ENCODE results near the gene CLDN7. TPM values are rescaled to one million over a fixed set of nuclear protein-coding genes. Genes with fewer than 3 reads are reported as not detected.

CLDN7 gene
- total RNA-seq, 2 experiments from 2014 or later: 0.29 TPM; not detected in 1

- Mint-ChIP-seq H3K27me3 (peaks cover 27% of the 10 kb centered on the region), H3K4me1 (peaks cover 33% of the 10 kb centered on the region), H3K4me3 (no peak overlapping the region), H3K27ac (no peak overlapping the region), H3K36me3 (ENCODE audit: low read depth) (peaks cover 13% of the 10 kb centered on the region), H3K9me3 (no peaks in the 10 kb centered on the region)
- CTCF ChIA-PET: interaction anchor here (1.0 kb wide), 1 partner anchor 64 kb away, joined by 5 read pairs; no protein-coding TSS in a partner anchor
- DNase-seq: no peak
- POLR2A ChIA-PET: interaction anchor here (1.1 kb wide), 1 partner anchor 11 kb away, joined by 3 read pairs; no protein-coding TSS in a partner anchor
These were observed 2.1 kb downstream of the CLDN7 start for GRCh38 chr17:7260151-7260550.

- ChIA-PET POLR2A (interaction anchor here (1.1 kb wide), 1 partner anchor 10 kb away, joined by 3 read pairs; no protein-coding TSS in a partner anchor), CTCF (interaction anchor here (0.7 to 1.0 kb wide), 2 partner anchors 22 to 65 kb away, joined by 3 to 5 read pairs; no protein-coding TSS in a partner anchor)
- peaks cover 37% of the 10 kb centered on the region for H3K4me1 Mint-ChIP-seq
- no peak overlapping the region for H3K27ac Mint-ChIP-seq
- no peaks in the 10 kb centered on the region for H3K9me3 Mint-ChIP-seq
- no peak for DNase-seq
- no peak overlapping the region for H3K4me3 Mint-ChIP-seq
- peaks cover 17% of the 10 kb centered on the region for H3K36me3 Mint-ChIP-seq (ENCODE audit: low read depth)
- H3K27me3 Mint-ChIP-seq: peaks cover 26% of the 10 kb centered on the region
These were observed 2.8 kb downstream of the CLDN7 start for GRCh38 chr17:7259555-7259889.

DNA sequence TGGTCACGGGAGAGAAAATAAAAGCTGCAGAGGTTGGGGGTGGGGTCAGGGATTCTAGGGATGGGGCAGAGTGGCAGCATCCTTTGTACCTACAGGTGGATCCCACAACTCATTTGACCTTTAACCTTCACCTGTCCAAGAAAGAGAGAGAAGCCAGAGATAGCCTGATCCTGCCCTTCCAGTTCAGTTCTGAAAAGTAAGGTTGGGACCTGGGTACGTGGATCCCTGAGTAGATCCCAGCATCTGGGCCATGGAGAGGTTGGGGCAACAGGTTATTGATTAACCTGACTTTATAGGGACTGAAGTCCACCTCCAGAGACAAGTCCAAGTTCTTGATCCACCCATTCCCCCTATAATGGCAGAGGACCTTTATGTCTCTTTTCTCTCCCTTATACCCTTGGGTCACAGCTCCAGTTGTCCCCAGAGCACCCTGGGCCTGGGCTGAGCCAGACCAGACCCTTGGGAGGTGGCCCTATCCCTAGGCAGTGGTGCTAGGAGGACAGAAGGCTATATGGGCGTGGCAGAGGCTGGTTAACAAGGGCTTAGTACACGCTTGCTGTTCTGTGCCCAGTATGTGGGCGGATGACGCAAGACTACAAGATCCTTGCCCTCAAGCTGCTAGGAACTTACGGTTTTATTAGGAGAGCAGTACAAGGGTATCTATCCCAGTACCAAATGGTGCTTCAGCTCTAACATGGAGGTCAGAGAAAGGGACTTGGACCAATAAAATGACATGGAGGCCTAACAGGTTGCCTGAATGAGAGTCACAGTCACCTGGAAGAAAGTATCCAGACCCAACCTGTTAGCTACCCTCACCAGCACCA, 3.3 kb downstream of the CLDN7 start:
- H3K9me3 Mint-ChIP-seq: no peaks in the 10 kb centered on the region
- H3K27ac Mint-ChIP-seq: no peak overlapping the region
- peaks cover 23% of the 10 kb centered on the region for H3K36me3 Mint-ChIP-seq (ENCODE audit: low read depth)
- H3K27me3 Mint-ChIP-seq: peaks cover 20% of the 10 kb centered on the region
- DNase-seq: no peak
- peaks cover 38% of the 10 kb centered on the region for H3K4me1 Mint-ChIP-seq
- POLR2A ChIA-PET: interaction anchor here (1.1 kb wide), 1 partner anchor 10 kb away, joined by 3 read pairs; no protein-coding TSS in a partner anchor
- no peak overlapping the region for H3K4me3 Mint-ChIP-seq
- CTCF ChIA-PET: interaction anchor here (0.6 to 1.0 kb wide), 3 partner anchors 21 to 140 kb away, joined by 3 to 5 read pairs (median 3); no protein-coding TSS in a partner anchor

GRCh38 chr17:7256766-7257456, 5.4 kb downstream of the CLDN7 start:
- Mint-ChIP-seq H3K4me1 (peaks cover 34% of the 10 kb centered on the region), H3K27me3 (peaks cover 3% of the 10 kb centered on the region), H3K4me3 (no peak overlapping the region), H3K9me3 (no peaks in the 10 kb centered on the region), H3K36me3 (ENCODE audit: low read depth) (peaks cover 24% of the 10 kb centered on the region), H3K27ac (no peak overlapping the region)
- POLR2A ChIA-PET: no interaction called here
- CTCF ChIA-PET: interaction anchor here (0.6 to 1.2 kb wide), 5 partner anchors 10 to 37 kb away, joined by 3 read pairs; no protein-coding TSS in a partner anchor
- no peak for DNase-seq

DNA sequence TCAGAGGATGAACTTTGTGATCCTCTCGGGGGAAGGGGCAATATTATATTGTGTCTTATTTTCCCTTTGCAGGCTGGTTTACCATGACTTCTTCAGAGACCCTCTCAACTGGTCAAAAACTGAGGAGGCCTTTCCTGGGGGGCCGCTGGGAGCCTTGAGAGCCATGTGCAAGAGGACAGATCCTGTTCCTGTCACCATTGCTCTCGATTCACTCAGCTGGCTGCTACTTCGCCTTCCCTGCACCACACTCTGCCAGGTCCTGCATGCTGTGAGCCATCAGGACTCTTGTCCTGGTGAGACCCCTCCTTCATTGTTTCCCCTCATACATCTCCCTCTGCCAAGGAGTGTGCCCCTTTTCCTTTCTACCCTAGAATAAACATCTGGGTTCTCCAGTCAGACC, 7.8 kb downstream of the CLDN7 start:
- peak overlapping the region; percentile 32 for H3K4me3 Mint-ChIP-seq
- H3K27me3 Mint-ChIP-seq: no peaks in the 10 kb centered on the region
- DNase-seq: no peak
- peak overlapping the region; percentile 50 for H3K27ac Mint-ChIP-seq
- H3K36me3 Mint-ChIP-seq (ENCODE audit: low read depth): peaks cover 22% of the 10 kb centered on the region
- H3K4me1 Mint-ChIP-seq: peaks cover 36% of the 10 kb centered on the region
- POLR2A ChIA-PET: no interaction called here
- no peaks in the 10 kb centered on the region for H3K9me3 Mint-ChIP-seq
- CTCF ChIA-PET: interaction anchor here (0.6 to 1.1 kb wide), 4 partner anchors 8 to 432 kb away, joined by 3 to 5 read pairs (median 3); partner anchors contain the start of gene TP53

DNA sequence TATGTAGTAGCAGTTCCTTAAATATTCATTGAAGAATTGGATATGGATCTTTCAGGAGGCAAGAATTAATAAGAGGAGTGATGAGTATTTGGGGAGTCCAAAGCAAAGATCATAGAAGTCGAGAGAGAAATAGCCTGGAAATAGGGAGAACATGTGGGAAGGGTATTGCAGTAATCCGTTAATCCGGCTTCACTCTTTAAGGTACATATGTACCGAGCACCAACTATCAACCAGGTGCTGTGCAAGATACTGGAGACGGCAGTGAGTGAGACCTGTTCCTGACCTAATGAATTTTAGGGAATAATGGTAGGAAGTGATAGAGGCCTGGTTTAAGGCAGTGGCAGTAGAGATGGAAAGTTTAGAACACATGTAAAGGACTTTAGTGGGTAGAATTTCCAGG, 9.2 kb downstream of the CLDN7 start:
- peaks cover 18% of the 10 kb centered on the region for H3K36me3 Mint-ChIP-seq (ENCODE audit: low read depth)
- POLR2A ChIA-PET: no interaction called here
- H3K9me3 Mint-ChIP-seq: no peaks in the 10 kb centered on the region
- H3K27ac Mint-ChIP-seq: peak overlapping the region; percentile 99
- H3K4me1 Mint-ChIP-seq: peaks cover 47% of the 10 kb centered on the region
- CTCF ChIA-PET: no interaction called here
- H3K4me3 Mint-ChIP-seq: peak overlapping the region; percentile 94
- no peak for DNase-seq
- no peaks in the 10 kb centered on the region for H3K27me3 Mint-ChIP-seq

- H3K27me3 Mint-ChIP-seq: no peaks in the 10 kb centered on the region
These were observed 9.9 kb downstream of the CLDN7 start, which contains the start of gene ELP5 for GRCh38 chr17:7252176-7253043. Gene ELP5 (plus strand): TSS chr17:7252215. CDS start chr17:7252551, 336 bp downstream.

DNA sequence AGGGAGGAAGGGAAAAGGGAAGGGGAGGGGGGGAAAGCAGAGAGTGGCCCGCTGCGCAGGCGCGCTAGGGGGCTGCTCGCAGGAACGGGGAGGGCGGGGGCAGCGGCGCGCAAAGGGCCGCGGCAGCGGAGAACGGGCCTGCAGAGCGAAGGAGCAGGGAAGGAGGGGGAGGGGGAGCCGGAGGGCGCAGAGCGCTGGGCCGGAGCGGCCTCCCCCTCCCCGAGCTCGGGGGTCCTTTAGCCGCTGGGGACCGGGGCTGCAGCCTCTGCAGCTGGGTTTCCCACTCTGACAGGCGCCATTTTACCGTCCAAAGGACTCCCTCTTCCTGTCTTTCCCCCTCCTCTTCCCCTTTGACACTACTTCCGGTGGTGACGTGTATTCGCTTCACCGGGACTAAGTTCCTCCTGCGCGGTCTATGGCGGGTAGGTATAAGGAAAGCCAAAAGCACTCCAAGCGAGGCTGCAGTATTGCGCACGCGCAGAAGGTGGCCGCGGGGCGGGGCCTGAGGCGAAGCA, 10.6 kb downstream of the CLDN7 start, which contains the start of gene CTDNEP1:
TSS of gene CTDNEP1 (minus strand) at position 74 of the 515 bp plus-strand sequence. CDS start 438 bp downstream, outside the sequence.
- Mint-ChIP-seq H3K36me3 (ENCODE audit: low read depth) (peaks cover 20% of the 10 kb centered on the region), H3K4me3 (peak within 1 kb of the TSS; percentile 95), H3K9me3 (no peaks in the 10 kb centered on the region), H3K4me1 (peaks cover 45% of the 10 kb centered on the region), H3K27me3 (no peaks in the 10 kb centered on the region), H3K27ac (peak within 1 kb of the TSS; percentile 99)
- CTCF ChIA-PET: interaction anchor here (0.8 to 2.5 kb wide), 3 partner anchors 10 to 44 kb away, joined by 3 to 11 read pairs (median 3); partner anchors contain the start of gene GABARAP
- POLR2A ChIA-PET: no interaction called here
- peak; percentile 100 for DNase-seq

More at GRCh38 chr17:7252176-7253043, 9.9 kb downstream of the CLDN7 start, which contains the start of gene ELP5:
- Mint-ChIP-seq H3K36me3 (ENCODE audit: low read depth) (peaks cover 18% of the 10 kb centered on the region), H3K4me1 (peaks cover 47% of the 10 kb centered on the region), H3K27ac (peak within 1 kb of the TSS; percentile 99), H3K4me3 (peak within 1 kb of the TSS; percentile 95), H3K9me3 (no peaks in the 10 kb centered on the region)
- ChIA-PET CTCF (interaction anchor here (1.0 to 2.5 kb wide), 2 partner anchors 11 to 40 kb away, joined by 3 to 11 read pairs; partner anchors contain the start of gene GABARAP), POLR2A (no interaction called here)
- DNase-seq: peak; percentile 93

DNA sequence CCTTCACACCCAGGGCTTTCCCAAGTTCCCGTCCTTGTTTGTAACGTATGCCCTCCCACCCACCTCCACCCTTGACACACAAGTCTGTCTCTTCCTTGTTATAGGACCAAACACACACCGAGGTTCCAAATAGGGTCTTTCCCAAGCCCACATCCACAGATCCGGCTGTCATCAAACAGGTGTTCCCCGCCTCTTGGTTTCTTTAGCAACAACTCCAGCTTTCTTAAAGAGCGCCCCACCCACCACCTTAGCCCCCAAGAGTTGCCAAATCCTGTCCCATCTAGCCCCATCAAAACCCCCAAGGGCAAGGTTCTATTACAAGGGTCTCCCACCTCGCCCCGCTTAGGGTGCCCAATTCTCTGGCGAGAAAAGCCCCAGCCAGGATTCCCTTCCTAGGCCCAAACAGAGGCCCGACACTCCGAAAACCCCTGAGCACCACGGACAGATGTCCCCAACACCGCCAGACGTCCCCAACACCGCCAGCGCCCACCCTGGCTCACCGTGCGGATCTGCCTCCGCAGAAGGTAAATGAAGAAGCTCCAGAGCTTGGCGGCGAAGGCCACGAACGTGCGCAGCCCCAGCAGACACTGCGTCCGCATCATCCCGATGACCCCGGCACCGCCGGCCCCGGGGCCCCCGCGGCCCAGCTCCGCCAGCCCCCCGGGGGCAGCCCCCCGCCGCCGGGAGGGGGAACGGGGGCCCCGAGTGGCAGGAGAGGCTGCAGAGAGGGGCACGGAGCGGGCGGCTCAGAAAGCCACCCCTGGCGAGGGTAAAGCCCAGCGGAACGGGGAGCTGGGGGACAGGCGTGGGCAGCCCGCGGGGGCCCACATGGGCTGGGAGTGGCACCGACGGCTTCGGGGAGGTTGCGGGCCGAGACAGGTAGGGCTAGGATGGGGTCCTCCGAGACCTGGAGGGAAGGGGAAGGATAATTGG, 11.3 kb downstream of the CLDN7 start:
- Mint-ChIP-seq H3K27me3 (no peaks in the 10 kb centered on the region), H3K4me1 (peaks cover 44% of the 10 kb centered on the region), H3K27ac (peak overlapping the region; percentile 99), H3K9me3 (no peaks in the 10 kb centered on the region), H3K4me3 (peak overlapping the region; percentile 95), H3K36me3 (ENCODE audit: low read depth) (peaks cover 23% of the 10 kb centered on the region)
- DNase-seq: no peak
- CTCF ChIA-PET: interaction anchor here (0.8 to 2.5 kb wide), 4 partner anchors 9 to 45 kb away, joined by 3 to 11 read pairs (median 3); partner anchors contain the start of genes GABARAP and PHF23
- POLR2A ChIA-PET: no interaction called here

DNA sequence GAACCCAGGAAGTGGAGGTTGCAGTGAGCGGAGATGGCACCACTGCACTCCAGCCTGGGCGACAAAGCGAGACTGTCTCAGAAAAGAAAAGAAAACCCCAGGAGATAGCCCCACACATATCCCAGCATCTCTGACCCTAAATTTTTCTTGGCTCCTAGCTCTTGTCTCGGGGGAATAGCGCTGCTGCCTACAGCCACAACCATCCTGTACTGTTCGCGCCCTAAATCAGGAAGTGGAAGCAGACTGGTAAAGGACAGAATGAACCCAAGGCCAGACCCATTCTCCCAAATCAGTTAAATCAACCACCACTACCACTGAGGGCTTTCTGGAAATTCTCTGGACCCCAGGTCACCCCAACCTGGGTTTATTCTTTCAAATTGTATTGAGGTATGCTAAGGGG, 12.4 kb downstream of the CLDN7 start:
- CTCF ChIA-PET: interaction anchor here (0.6 to 2.5 kb wide), 4 partner anchors 8 to 246 kb away, joined by 3 to 11 read pairs (median 3); partner anchors contain the start of genes GABARAP and PHF23
- peak overlapping the region; percentile 95 for H3K4me3 Mint-ChIP-seq
- peaks cover 43% of the 10 kb centered on the region for H3K4me1 Mint-ChIP-seq
- POLR2A ChIA-PET: interaction anchor here (0.9 kb wide), 1 partner anchor 10 kb away, joined by 3 read pairs; no protein-coding TSS in a partner anchor
- H3K36me3 Mint-ChIP-seq (ENCODE audit: low read depth): peaks cover 25% of the 10 kb centered on the region
- no peaks in the 10 kb centered on the region for H3K9me3 Mint-ChIP-seq
- H3K27ac Mint-ChIP-seq: peak overlapping the region; percentile 94
- no peak for DNase-seq
- H3K27me3 Mint-ChIP-seq: no peaks in the 10 kb centered on the region

GRCh38 chr17:7249214-7249613, 13.1 kb downstream of the CLDN7 start:
- Mint-ChIP-seq H3K27me3 (no peaks in the 10 kb centered on the region), H3K4me3 (peak overlapping the region; percentile 95), H3K27ac (no peak overlapping the region), H3K36me3 (ENCODE audit: low read depth) (peaks cover 25% of the 10 kb centered on the region), H3K4me1 (peaks cover 42% of the 10 kb centered on the region), H3K9me3 (no peaks in the 10 kb centered on the region)
- ChIA-PET CTCF (interaction anchor here (0.6 to 1.3 kb wide), 3 partner anchors 10 to 245 kb away, joined by 3 read pairs; partner anchors contain the start of gene PHF23), POLR2A (interaction anchor here (0.9 kb wide), 1 partner anchor 10 kb away, joined by 3 read pairs; no protein-coding TSS in a partner anchor)
- no peak for DNase-seq

All from activated CD4-positive, alpha-beta T cell treated with anti-CD3 and anti-CD28 coated beads, Interleukin-2, amount 10 ng/mL, durations not matched to agents 7 days and 5 days (primary cell).